Fibroblast of skin of scalp (primary cell): Measurements from ENCODE around the gene SSU72.
"Not testable (repeated sequence)": the region's sequence is repeated elsewhere in the genome, so short reads cannot be mapped to it uniquely, and the experiment has no call there.

Source experiments
- DNase-seq: peaks from one replicate; pipeline ENCODE4 v3.0.0-alpha.2; 2013

The SSU72 gene

DNA sequence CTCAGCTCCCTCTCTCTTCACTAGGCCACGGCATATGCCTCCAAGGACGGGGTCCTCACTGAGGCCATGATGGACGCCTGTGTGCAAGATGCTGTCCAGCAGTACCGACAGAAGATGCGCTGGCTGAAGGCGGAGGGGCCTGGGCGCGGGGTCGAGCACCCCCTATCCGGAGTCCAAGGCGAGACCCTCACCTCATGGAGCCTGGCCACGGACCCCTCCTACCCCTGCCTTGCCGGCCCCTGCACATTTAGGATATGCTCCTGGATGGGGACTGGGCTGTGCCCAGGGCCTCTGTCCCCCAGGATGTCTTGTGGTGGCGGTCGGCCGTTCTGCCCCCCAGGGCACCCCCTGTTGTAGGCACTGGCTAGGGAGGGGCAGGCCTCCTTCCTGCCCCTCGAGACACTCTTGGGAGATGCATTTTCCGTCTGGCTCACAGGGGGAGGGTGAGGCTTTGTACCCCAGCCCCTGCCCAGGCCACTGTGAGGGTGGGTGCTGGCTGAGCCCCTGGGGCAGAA lies 79.1 kb downstream of the SSU72 start:
- not testable (repeated sequence) for DNase-seq

DNA sequence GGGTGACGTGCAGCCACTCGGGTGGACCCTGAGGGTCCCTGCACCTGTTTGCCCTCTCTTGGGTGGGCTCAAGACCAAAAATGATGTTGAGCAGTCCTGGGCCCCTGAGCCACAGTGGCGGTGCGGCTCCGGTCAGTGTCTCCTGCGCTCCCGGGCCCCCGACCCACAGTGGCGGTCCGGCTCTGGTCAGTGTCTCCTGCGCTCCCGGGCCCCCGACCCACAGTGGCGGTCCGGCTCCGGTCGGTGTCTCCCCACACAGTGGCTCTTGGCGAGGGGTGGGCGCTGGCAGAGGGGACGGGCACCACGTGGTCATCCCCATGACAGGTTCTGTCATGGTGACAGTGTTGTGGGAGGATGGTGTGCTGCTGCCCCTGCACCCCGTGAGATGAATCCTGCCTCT lies 80.4 kb downstream of the SSU72 start:
- not testable (repeated sequence) for DNase-seq
